Skeletal muscle tissue (tissue), 4 donors: Measurements from ENCODE around the gene ZFR2. TPM values are rescaled to one million over a fixed set of nuclear protein-coding genes. Genes with fewer than 3 reads are reported as not detected.
"Not testable (repeated sequence)": the region's sequence is repeated elsewhere in the genome, so short reads cannot be mapped to it uniquely, and the experiment has no call there.

Source experiments
- H3K27ac ChIP-seq: one replicate; pipeline ENCODE4 v1.7.0; 2013; ENCODE audit warnings: mild to moderate bottlenecking, low read depth, low read length, inconsistent platforms
- H3K27me3 ChIP-seq, 3 donors: one replicate each; pipeline ENCODE4 v1.7.0; 2013; ENCODE audit warnings: low read length in 3 of 3; ENCODE audit not compliant: control insufficient read depth in 3 of 3, insufficient read depth in 3 of 3
- H3K36me3 ChIP-seq, 3 donors: one replicate each; pipeline ENCODE4 v1.7.0; 2013; ENCODE audit warnings: low read length in 3 of 3; ENCODE audit not compliant: control insufficient read depth in 3 of 3, insufficient read depth in 3 of 3
- H3K4me1 ChIP-seq, 3 donors: one replicate each; pipeline ENCODE4 v1.7.0; 2013; ENCODE audit warnings: low read length in 3 of 3, mild to moderate bottlenecking in 3 of 3; ENCODE audit not compliant: control insufficient read depth in 3 of 3, insufficient read depth in 3 of 3
- H3K4me3 ChIP-seq, 3 donors: one replicate each; pipeline ENCODE4 v1.7.0; 2013; ENCODE audit warnings: low read length in 3 of 3
- H3K9ac ChIP-seq, 3 donors: one replicate each; pipeline ENCODE4 v1.7.0; 2013; ENCODE audit warnings: low read length in 3 of 3, mild to moderate bottlenecking in 3 of 3, moderate library complexity in 2 of 3, low read depth in 1 of 3
- H3K9me3 ChIP-seq, 3 donors: one replicate each; pipeline ENCODE4 v1.7.0; 2013; ENCODE audit warnings: low read length in 3 of 3; ENCODE audit not compliant: control insufficient read depth in 3 of 3
- total RNA-seq: library from RNA; depleted of rRNA; stranded (reverse); fragments of >200 nt; gene quantifications from one replicate; pipeline ENCODE4 v1.2.3, GENCODE V29; 2014
- donor health status: Osteomylitis.

Gene ZFR2
- total RNA-seq, 1 donor from 2014 or later = not detected

GRCh38 chr19:3879656-3880055, 10.8 kb upstream of the ZFR2 start:
- H3K9ac ChIP-seq = no peak overlapping the region
- no peaks in the 10 kb centered on the region for H3K9me3 ChIP-seq
- H3K36me3 ChIP-seq = no peaks in the 10 kb centered on the region
- H3K4me3 ChIP-seq = no peak overlapping the region
- H3K4me1 ChIP-seq = no peaks in the 10 kb centered on the region
- peaks cover 39 to 51% (median 43%) of the 10 kb centered on the region in 3 donors for H3K27me3 ChIP-seq
- no peak overlapping the region for H3K27ac ChIP-seq

DNA sequence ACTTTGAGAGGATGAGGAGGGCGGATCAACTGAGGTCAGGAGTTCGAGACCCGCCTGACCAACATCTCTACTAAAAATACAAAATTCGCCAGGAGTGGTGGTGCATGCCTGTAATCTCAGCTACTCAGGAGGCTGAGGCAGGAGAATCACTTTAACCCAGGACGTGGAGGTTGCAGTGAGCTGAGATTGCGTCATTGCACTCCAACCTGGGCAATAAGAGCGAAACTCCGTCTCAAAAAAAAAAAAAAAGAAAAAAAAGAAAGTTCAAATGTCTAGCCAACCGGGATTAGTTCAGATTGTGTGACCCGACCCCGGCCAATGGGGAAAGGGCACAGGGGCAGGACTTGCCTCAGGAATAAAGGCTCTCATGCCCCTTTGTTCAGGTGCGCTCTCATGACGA, 5.9 kb upstream of the ZFR2 start:
- H3K27me3 ChIP-seq = peaks cover 12 to 28% (median 28%) of the 10 kb centered on the region in 3 donors
- not testable (repeated sequence) for H3K9me3 ChIP-seq

DNA sequence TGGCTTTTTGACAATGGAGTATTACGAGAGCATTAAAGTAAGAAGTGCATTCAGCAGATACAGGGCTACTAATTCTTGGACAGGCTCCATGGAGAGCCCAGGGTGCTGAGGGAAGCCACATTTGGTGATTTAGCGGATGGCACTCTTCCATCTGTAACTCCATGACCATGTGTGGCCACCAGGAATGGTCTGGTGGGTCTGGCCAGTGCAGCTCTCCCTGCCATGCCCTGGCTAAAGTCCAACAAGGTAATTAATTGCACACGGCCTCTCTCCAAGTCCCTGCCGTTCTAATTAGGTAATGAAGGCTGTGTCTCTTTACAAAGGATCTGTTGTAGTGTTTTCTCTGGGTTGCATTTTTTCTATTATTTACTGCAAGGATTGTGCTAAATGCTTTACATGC, 4.3 kb upstream of the ZFR2 start:
- Histone ChIP-seq H3K27ac (no peak overlapping the region), H3K27me3 (peaks cover 15 to 34% (median 29%) of the 10 kb centered on the region in 3 donors), H3K36me3 (no peaks in the 10 kb centered on the region), H3K9ac (no peak overlapping the region), H3K4me3 (no peak overlapping the region), H3K9me3 (no peaks in the 10 kb centered on the region), H3K4me1 (no peaks in the 10 kb centered on the region)

More for the DNA sequence above, 5.9 kb upstream of the ZFR2 start:
- H3K36me3 ChIP-seq, H3K27ac ChIP-seq, H3K9ac ChIP-seq, H3K4me3 ChIP-seq, H3K4me1 ChIP-seq: not testable (repeated sequence)

DNA sequence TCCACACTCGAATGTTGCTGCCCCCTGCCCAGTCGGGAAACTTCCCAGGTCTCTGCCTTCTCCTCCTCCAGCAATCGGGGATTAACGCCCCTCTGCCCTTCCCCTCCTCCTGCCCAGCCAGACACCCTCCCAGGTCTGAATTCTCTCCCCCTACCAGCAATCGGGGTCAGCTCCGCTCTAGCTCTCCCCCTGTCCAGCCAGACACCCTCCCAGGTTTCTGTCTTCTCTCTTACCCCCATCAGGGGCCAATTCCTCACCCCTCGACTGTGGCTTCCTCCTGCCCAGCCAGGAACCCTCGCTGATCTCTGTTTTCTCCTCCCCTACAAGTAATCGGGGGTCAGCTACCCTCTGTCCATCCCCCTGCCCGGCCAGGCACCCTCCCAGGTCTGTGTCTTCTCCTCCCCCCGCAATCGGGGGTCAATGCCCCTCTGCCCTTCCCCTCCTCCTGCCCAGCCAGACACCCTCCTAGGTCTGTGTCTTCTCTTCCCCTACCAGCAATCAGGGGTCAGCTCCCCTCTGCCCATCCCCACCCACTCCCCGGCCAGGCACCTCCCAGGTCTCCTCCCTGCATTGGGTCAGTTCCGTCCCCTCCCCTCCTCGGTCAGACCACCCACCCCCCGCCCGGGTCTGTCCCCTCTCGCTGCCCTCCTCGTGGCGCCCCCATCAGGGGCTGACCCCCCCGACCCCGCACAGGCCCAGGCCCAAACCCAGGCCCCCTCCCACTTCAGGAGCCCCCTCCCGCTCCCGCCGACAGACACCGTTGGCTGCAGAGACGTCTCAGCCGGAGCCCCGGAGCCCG, 668 bp downstream of the ZFR2 start:
- no peak overlapping the region for H3K4me3 ChIP-seq
- peaks cover 42 to 56% (median 55%) of the 10 kb centered on the region in 3 donors for H3K27me3 ChIP-seq
- H3K36me3 ChIP-seq = no peaks in the 10 kb centered on the region
- no peaks in the 10 kb centered on the region for H3K9me3 ChIP-seq
- H3K27ac ChIP-seq = no peak overlapping the region
- H3K4me1 ChIP-seq = no peaks in the 10 kb centered on the region
- no peak overlapping the region for H3K9ac ChIP-seq

DNA sequence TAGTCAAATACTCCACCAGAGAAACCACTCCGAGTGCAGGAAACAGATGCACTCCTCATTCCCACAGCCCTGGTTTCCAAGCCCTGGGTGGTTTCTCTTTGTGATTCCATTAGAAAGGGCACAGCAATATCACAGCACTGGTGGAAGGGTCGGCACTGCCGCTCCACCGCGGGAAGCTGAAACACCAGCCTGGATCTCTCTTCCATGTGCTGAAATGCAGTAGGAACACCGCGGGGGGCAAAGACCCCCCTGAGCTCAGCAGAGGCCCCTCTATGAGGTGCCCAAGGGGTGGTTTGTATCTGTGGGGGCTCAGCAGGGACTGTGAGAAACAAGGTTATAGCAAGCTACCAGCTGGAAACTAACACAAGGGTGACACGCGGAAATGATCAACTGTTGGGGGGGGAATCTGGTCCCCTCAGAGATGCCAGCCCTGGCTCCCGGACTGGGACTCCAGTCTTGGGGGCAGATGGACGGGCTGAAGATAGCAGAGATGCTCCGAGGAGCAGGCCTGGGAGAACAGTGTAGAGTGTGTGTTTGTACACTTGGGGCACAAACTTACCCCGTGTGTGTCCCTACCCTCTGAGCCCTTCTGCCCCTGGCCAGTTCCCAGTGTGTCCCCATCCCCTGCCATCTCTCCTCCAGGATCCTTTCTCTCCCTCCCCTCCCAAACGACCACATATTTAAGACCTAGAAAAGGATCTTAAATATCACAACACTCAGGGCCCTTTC, 1.8 kb downstream of the ZFR2 start:
- Histone ChIP-seq H3K36me3 (no peaks in the 10 kb centered on the region), H3K27ac (no peak overlapping the region), H3K9ac (no peak overlapping the region), H3K27me3 (peaks cover 42 to 63% (median 54%) of the 10 kb centered on the region in 3 donors), H3K9me3 (no peaks in the 10 kb centered on the region), H3K4me1 (no peaks in the 10 kb centered on the region), H3K4me3 (no peak overlapping the region)

GRCh38 chr19:3863648-3864047, 5.2 kb downstream of the ZFR2 start:
- Histone ChIP-seq H3K4me1 (no peaks in the 10 kb centered on the region), H3K4me3 (no peak overlapping the region), H3K27ac (no peak overlapping the region), H3K9ac (no peak overlapping the region), H3K36me3 (no peaks in the 10 kb centered on the region), H3K9me3 (no peaks in the 10 kb centered on the region), H3K27me3 (peaks cover 34 to 43% (median 35%) of the 10 kb centered on the region in 3 donors)

GRCh38 chr19:3862826-3863500, 5.9 kb downstream of the ZFR2 start:
- H3K27ac ChIP-seq = no peak overlapping the region
- no peaks in the 10 kb centered on the region for H3K36me3 ChIP-seq
- H3K9me3 ChIP-seq = no peaks in the 10 kb centered on the region
- no peaks in the 10 kb centered on the region for H3K4me1 ChIP-seq
- H3K27me3 ChIP-seq = peaks cover 31 to 38% (median 31%) of the 10 kb centered on the region in 3 donors
- H3K9ac ChIP-seq = no peak overlapping the region
- no peak overlapping the region for H3K4me3 ChIP-seq

DNA sequence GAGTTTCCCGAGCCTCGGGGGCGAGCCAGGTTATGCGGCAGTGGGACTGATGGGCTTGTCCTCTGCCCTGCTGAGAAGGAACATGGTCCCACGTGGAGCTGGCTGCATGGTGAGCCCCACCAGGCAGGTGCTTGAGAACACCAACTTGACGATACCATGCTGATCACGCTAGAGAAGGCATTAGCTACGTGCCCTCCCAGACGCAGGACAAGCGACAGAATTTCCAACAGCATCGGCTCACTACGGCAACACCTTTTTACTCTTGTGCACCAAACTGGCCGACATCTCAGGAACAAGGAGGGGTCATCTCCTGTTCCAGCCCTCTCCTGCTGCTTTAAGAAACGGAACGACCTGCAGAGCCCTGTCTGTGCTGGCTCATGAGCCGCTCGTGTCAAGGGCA, 8.3 kb downstream of the ZFR2 start:
- Histone ChIP-seq H3K4me1 (no peaks in the 10 kb centered on the region), H3K27ac (no peak overlapping the region), H3K27me3 (peaks cover 10 to 21% (median 18%) of the 10 kb centered on the region in 3 donors), H3K4me3 (no peak overlapping the region), H3K36me3 (no peaks in the 10 kb centered on the region), H3K9ac (no peak overlapping the region), H3K9me3 (no peaks in the 10 kb centered on the region)

DNA sequence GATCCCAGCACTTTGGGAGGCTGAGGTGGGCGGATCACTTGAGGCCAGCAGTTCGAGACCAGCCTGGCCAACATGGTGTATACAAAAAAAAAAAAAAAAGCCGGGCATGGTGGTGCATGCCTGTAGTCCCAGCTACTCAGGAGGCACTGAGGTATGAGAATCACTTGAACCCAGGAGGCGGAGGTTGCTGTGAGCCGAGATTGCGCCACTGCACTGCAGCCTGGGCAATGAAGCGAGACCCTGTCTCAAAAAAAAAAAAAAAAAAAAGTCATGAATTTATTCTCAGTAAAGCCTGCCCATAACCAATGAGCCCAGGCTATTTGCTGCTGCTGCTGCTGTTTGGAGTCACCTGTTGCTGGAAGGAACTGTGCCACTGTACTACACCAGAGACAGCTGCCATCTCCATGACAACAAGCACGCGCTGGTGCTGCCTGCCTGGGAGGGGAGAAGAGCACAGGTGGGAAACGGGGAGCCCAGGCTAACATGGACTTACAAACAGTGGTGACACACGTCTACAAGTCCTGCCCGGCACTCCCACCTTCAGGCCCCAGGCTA, 11.3 kb downstream of the ZFR2 start:
- H3K27me3 ChIP-seq = peaks cover 0 to 6% (median 4%) of the 10 kb centered on the region in 3 donors
- no peak overlapping the region for H3K27ac ChIP-seq
- no peak overlapping the region for H3K4me3 ChIP-seq
- no peaks in the 10 kb centered on the region for H3K36me3 ChIP-seq
- H3K9ac ChIP-seq = no peak overlapping the region
- H3K4me1 ChIP-seq = no peaks in the 10 kb centered on the region
- H3K9me3 ChIP-seq = peaks cover 0 to 1% (median 0%) of the 10 kb centered on the region in 3 donors
